ENCODE data around the gene NRROS. TPM values are rescaled to one million over a fixed set of nuclear protein-coding genes. Genes with fewer than 3 reads are reported as not detected.

Gene NRROS
- total RNA-seq, 1 donor from 2014 or later = 4.2 TPM

DNA sequence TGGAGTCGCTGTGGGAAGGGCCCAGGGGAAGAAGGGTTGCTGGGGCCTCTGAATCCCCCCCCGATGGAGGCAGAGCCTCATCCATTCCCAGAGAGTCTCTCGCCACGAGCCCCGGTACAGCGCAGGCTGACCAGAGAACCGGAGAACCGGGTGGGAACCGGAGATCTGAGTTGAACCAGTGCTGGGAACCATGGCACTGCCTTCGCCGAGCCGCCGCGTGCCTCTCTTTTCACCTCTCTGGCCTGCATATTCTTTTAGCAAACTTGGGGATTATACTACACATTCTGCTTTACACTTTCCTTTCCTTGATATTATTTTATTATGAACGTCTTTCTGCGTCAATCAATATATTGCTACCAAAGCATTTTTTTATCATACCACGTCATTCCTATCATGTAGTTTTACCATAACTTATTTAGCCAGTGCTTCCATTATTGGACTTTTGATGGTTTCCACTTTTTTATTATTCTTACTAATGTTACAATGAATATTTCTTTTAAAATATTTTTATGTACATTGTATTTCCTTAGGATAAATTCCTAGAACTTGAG, 7.2 kb downstream of the NRROS start:
- DNase-seq (ENCODE audit: low spot score) = no peak

DNA sequence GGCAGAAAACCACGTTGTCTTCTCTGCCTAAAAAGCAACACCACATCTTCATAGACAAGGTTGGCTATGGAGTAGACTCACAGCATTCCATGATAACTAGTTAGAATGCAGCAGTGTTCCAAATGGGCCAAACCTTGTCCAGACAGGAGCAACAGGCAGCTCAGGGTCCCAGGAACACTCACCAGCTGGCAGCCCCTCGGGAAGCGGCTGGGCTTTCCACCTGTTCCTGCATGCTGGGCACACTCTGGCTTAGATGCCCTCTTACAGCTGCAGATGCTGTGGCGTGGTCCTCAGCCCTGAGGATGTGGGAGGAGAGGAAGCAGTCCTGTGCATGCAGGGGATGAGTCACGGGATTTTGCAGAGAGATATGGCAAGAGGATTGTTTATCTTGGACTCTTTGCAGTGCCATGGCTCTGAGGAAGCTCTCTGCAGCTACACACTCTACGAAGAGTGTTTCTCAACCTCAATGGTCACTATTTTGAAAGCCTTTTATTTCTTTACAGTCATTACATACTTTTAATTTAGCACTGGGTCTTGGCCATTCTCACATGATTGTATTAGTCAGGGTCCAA, 11.3 kb downstream of the NRROS start:
- peak; percentile 73 for DNase-seq (ENCODE audit: low spot score)

DNA sequence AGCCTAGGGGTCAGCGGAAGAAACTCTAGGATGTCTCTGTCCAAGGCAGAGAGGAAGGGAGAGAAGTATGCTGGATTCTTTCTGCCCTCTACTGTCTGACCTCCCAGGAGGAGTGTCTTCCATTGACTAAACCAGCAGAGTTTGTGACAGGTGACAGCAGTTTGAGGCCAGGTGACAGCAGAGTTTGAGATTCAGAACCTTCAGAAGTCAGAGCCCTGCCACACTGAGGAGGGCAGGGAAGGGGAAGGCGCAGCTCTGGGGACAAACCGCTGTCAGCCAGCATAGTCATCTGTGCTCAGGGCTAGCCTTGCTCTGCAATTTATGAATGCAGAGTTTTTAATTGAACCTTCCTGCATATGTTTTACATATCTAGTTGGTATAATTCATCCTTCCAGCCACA, 12.3 kb downstream of the NRROS start:
- no peak for DNase-seq (ENCODE audit: low spot score)

DNA sequence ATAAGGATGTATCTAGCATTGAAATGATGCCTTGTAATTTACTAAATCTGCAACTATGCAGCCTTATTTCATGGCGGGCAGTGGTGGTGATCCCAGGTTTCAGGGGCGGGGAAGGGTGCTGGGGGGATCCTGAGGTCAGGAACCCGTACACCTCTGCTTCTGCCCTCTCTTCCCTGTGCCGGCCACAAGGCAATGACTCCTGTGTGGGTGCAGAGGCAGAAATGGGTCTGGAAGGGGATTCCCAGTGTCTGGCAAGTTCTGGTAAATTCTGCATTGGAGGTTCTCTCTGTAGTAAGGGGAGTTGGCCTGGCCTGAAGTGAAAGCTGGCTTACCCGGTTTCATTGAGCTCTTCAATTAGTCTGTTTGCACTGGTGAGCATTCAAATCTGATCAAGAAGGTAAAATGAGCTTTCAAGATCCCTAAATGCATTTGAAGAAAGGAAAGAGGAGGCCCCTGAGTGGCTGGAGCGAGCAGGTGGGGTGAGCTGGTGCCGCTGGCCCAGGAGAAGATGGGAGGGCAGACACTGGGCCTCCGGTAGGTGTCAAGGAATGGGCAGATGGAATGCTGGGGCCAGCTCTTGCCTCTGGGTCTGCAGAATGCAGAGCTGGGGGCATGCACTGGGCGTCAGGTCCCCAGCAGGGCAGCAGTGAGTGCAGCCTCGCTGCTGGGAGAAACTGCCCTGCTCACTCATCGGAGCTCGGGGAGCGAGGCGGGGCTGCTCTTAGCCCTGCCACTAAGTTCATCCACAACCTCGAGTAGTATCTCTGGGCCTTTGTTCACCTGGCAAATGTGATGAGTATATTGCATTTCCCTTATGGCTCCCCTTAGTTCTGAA, 13.7 kb downstream of the NRROS start:
- DNase-seq (ENCODE audit: low spot score) = no peak

DNA sequence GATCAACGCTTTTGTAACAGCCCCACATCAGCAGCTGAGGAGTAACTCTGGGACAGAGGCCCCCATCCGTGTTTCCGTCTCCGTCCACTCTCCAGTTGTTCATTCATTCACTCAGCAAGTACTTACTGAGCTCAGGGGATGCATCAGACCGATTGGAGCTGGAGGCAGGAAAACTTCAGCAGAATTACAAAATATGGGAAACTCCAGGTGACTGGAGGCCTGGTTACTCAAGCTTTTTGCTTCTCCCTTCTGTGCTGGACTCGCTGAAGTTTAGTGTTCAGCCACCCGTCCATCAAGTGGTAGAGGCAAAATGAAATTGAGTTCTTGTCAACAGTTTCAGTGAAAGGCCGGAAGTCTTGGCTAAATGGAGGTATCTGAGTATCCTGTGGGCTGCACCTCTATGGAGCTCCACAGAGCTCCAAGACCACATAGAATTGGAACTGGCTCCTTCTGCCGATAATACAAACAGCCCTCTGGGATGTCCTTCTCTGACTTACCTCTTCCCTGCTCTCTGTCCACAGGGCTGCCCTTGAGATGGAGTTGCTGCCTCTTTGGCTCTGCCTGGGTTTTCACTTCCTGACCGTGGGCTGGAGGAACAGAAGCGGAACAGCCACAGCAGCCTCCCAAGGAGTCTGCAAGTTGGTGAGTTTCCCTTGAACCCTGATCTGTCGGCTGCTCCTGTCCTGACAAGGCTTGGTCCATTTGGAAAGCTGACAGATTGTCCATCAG, 14.7 kb downstream of the NRROS start:
- DNase-seq (ENCODE audit: low spot score) = no peak

DNA sequence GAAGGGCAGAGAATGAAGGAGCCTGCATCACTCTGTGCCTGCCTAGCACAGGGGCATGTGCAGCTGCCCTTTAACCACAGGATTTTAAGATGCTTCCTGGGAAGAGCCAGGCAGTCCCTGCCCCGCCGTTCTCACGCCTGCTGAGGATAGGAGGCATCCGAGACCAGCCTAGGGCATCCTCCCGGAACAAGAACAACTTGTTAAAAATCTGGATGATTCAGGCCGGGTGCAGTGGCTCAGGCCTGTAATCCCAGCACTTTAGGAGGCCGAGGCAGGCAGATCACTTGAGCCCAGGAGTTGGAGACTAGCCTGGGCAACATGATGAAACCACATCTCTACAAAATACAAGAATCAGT, 15.2 kb downstream of the NRROS start:
- no peak for DNase-seq (ENCODE audit: low spot score)

DNA sequence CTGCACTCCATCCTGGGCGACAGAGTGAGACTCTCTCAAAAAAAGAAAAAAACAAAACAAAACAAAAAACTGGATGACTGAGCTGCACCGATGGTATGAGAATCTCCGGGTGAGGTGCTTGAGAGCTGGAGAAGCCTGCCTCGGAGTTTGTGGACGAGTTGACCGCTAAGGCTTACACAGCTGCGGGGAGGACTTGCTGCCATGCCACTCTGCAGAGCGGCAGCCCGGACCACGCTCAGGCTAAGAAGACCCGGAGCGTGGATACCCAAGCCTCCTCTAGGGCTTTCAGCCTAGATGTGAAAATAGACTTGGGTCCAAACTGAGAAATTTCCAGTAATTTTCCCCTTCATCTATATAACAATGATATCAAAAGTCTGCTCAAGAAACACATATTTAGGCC, 16.0 kb downstream of the NRROS start:
- DNase-seq (ENCODE audit: low spot score) = no peak

DNA sequence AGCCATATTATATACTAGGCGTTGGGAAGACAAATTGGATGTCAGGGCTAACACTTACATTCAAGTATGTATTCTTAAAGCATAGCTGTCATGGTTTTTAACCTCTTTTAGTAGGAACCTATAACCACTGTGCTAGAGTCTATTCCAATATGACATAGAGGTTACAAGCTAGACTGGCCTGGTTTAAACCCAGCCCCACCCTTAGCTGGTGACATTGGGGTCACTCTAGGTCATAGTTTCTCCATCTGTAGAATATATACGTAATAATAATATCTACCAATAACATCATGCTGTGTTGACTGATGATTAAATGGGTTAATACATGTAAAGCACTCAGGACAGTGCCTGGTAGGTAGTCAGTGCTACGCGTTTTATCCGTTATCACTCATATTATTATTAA, 16.7 kb downstream of the NRROS start:
- DNase-seq (ENCODE audit: low spot score) = no peak

DNA sequence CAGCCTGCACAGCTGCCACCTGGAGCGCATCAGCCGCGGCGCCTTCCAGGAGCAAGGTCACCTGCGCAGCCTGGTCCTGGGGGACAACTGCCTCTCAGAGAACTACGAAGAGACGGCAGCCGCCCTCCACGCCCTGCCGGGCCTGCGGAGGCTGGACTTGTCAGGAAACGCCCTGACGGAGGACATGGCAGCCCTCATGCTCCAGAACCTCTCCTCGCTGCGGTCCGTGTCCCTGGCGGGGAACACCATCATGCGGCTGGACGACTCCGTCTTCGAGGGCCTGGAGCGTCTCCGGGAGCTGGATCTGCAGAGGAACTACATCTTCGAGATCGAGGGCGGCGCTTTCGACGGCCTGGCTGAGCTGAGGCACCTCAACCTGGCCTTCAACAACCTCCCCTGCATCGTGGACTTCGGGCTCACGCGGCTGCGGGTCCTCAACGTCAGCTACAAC, 20.4 kb downstream of the NRROS start:
- no peak for DNase-seq (ENCODE audit: low spot score)

DNA sequence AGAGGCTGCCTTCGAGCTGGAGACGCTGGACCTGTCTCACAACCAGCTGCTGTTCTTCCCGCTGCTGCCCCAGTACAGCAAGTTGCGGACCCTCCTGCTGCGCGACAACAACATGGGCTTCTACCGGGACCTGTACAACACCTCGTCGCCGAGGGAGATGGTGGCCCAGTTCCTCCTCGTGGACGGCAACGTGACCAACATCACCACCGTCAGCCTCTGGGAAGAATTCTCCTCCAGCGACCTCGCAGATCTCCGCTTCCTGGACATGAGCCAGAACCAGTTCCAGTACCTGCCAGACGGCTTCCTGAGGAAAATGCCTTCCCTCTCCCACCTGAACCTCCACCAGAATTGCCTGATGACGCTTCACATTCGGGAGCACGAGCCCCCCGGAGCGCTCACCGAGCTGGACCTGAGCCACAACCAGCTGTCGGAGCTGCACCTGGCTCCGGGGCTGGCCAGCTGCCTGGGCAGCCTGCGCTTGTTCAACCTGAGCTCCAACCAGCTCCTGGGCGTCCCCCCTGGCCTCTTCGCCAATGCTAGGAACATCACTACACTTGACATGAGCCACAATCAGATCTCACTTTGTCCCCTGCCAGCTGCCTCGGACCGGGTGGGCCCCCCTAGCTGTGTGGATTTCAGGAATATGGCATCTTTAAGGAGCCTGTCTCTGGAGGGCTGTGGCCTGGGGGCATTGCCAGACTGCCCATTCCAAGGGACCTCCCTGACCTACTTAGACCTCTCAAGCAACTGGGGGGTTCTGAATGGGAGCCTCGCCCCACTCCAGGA, 21.1 kb downstream of the NRROS start:
- DNase-seq (ENCODE audit: low spot score) = no peak

DNA sequence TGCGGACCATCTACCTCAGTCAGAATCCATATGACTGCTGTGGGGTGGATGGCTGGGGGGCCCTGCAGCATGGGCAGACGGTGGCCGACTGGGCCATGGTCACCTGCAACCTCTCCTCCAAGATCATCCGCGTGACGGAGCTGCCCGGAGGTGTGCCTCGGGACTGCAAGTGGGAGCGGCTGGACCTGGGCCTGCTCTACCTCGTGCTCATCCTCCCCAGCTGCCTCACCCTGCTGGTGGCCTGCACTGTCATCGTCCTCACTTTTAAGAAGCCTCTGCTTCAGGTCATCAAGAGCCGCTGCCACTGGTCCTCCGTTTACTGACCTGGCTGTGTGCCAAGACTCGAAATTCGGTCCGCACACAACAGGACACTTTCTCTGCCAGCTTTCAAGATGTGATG, 21.9 kb downstream of the NRROS start:
- DNase-seq (ENCODE audit: low spot score) = no peak

DNA sequence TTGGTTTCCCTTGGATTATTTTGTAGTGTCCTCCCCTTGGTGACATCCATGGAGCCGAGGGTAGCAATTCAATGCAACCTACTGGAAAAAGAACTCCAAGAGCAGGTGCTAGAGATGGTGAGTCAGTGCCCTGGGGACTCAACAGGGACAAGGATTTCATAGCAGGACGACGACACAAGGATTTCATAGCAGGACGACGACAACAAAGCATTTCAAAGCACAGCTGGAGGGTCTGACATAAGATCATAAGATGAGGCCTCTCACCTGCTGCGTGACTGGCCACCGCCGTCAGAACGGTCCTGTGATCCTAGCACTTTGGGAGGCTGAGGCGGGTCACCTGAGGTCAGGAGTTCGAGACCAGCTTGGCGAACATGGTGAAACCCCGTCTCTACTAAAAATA, 22.5 kb downstream of the NRROS start:
- DNase-seq (ENCODE audit: low spot score) = no peak

DNA sequence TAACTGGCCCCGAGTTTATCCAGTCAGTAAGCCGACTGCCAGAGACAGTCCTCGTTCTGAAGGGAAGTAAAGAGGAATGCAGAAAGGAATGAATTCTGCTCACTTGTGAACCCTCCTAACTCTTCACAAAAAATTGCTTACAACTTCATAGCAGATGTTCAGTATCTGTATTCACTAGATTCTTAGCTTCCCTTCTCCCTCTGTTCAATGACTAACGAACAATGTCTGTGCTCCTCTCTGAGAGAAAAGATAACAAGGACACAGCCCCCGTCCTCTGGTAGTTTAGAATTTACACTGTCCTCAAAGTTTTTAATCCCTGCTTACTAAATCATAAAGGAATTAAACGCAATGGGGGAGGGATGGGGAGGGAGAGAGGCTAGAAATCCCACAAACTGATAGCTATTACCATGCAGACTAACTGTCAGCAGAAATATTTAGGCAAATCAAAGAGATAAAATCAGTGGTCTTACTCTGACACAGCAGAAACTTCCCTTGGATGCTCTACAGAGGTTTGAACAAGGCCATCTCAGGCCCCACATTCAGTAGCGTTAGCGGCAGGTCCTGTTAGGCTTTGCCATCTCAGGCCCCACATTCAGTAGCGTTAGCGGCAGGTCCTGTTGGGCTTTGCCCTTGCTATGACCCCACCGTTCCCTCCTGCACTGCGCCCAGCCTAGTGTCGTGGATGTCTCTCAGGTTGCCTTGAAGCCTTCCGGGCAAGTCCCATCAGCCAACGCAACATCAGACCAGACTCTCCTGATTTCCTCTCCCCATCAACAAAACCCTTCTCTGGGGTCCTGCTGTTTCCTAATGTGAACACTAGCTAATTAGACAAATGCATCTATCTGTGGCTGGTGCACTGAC, 23.4 kb downstream of the NRROS start:
- DNase-seq (ENCODE audit: low spot score) = no peak

DNA sequence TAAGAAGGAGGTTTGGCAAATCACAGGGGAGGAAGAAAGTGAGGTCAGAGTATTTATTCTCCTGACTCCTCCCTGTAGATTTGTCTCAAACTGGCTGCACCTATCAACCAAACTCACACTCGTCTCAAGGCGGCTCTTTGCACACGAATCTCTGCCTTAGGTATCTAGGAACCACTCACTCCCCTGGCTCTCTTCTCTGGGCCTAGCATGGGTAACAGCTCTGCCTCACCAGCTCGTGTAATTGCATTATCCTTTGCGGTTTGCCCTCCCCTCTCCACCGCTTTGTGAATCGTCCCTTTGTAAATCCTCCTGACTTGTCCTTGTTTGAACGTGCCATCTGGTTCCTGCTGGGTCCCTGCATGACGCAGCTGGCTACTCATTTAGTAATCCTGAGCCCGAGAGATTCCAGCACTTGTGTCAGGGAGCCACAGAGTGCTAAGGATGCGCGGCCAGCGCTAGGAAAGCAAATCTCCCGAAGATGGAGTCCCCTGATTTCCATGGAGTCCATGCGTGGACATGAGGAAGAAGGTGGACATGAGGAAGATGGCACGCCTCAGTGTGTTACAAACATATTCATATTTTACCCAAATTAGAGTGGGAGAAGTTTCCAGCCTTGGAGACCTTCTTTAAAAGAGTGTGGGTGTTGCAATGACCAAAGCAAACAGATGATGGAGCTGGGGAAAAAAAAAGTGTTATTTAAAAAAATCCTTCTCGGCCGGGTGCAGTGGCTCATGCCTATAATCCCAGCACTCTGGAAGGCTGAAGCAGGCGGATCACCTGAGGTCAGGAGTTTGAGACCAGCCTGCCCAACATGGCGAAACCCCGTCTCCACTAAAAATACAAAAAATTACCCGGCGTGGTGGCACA, 26.7 kb downstream of the NRROS start:
- DNase-seq (ENCODE audit: low spot score) = no peak

DNA sequence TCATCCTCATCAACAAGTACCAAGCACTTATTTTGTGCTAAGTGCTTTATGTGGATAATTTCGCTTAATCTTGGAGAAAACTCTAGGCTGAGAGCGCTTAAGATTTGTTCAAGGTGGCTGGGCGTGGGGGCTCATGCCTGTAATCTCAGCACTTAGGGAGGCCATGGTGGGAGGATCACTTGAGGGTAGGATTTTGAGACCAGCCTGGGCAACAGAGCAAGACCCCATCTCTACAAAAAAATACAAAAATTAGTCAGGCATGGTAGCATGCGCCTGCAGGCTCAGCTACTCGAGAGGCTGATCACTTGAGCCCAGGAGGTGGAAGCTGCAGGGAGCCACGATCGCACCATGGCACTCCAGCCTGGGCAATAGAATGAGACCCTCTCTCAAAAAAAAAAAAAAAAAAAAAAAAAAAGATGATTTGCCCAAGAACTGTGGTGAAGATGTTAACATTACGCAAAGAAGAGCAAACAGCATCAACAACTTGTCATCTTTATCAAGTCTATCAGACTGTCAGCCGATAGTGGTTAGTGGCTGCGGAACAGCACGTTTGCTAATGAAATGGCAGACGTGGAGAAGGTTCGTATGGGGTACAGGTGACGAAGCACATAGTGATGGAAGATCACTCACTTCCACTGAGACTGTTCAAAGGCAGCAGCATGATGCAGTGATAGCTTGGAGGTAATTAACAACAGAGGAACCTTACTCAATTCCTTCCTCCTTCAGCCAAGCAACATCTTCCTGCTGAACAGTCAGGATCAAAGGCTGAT, 27.7 kb downstream of the NRROS start:
- DNase-seq (ENCODE audit: low spot score) = no peak

DNA sequence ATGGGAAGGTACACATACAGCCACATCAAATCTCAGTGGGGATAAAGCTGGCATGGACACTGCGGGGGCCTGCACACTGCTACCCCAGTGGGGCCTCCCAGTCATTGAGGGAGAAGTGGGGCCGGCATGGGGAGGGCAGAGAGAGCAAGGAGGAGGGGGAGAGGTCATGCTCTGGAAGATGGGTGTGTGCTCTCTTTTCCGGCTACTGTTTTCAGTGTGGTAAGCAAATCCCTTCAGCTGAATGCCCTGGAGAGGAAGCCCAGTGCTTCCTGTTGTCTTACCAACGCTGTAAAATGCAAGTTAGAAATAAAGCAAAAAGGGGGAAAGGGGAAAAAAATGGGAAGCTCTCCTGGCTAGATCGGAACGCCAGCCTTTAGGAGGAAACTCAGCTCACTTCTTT, 30.8 kb downstream of the NRROS start:
- no peak for DNase-seq (ENCODE audit: low spot score)

DNA sequence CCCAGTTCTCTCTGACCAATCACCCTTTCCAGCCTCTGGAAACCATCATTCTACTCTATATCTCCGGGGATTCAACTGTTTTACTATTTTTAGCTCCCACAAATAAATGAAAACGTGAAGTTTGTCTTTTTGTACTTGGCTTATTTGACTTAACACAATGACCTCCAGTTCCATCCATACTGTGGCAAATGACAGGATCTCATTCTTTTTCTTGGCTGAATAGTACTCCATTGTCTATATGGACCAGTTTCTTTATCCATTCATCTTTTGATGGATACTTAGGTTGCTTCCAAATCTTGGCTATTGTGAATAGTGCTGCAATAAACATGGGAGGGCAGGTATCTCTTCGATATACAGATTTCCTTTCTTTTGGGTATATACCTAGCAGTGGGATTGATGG, 34.1 kb downstream of the NRROS start:
- DNase-seq (ENCODE audit: low spot score) = no peak

DNA sequence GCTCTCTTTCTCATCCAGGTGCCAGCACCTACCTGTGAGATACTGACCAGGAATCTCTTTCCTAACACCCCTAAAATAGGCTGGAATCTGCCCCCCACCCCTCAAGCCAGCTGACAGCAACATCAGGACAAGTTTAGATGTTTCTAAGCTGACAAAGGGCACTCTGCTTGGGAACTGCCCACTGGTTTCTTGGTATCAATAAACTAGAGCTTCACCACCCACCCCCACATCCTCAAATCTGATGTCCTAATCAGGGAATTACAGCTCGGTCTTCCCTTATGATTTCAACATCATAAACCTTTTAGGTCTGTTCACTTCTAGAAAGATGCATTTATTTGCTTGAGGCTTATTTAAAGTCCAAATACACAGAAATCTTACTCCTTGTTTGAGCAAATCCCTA, 37.9 kb downstream of the NRROS start:
- DNase-seq (ENCODE audit: low spot score) = no peak

DNA sequence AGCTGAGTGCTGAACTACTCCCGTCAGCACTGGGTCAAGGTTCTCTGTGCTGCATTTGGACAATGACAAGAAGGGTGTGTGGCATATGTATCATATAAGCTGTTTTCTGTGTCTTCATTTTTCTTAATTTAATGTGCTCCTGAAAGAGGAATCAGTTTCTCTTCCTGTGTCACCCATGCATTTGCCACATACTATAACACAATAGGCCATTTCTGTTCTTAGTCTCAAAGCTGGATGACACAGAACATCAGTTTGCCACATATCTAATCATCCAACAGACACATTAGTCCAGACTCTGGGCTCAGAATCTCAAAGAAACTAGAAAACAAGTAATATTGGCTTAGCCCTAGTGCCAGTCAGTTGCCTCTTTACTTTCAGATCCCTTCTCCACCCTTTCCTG, 38.4 kb downstream of the NRROS start:
- DNase-seq (ENCODE audit: low spot score) = no peak
